Central memory CD8-positive, alpha-beta T cell (primary cell): Measurements from ENCODE around the gene SLC29A3.

Experiments
- ATAC-seq: fragments of 150-1000 bp; cut with Tn5 transposase; replicated peaks from 2 replicates; pipeline ENCODE4 v1.10.0; 2022; ENCODE audit warnings: mild to moderate bottlenecking, moderate FRiP score, moderate number of reproducible peaks; ENCODE audit not compliant: poor library complexity, severe bottlenecking; ENCODE audit errors: extremely low read depth
- DNase-seq, 2 donors: peaks; one replicate each; pipeline ENCODE4 v3.0.0; 2021; ENCODE audit warnings: low spot score in 2 of 2
- H3K27ac Mint-ChIP-seq: one replicate; pipeline ENCODE4 v1.8.0; 2022; ENCODE audit warnings: low read depth, mild to moderate bottlenecking, moderate library complexity, mixed read lengths
- H3K27me3 Mint-ChIP-seq: one replicate; pipeline ENCODE4 v1.8.0; 2022; ENCODE audit warnings: mixed read lengths
- H3K36me3 Mint-ChIP-seq: one replicate; pipeline ENCODE4 v1.8.0; 2022; ENCODE audit warnings: mild to moderate bottlenecking, moderate library complexity, mixed read lengths; ENCODE audit not compliant: insufficient read depth
- H3K4me1 Mint-ChIP-seq: one replicate; pipeline ENCODE4 v1.8.0; 2022; ENCODE audit warnings: mixed read lengths
- H3K4me3 Mint-ChIP-seq: one replicate; pipeline ENCODE4 v1.8.0; 2022; ENCODE audit warnings: mild to moderate bottlenecking, moderate library complexity, mixed read lengths
- H3K9me3 Mint-ChIP-seq: one replicate; pipeline ENCODE4 v1.8.0; 2022; ENCODE audit warnings: mixed read lengths

The SLC29A3 gene

DNA sequence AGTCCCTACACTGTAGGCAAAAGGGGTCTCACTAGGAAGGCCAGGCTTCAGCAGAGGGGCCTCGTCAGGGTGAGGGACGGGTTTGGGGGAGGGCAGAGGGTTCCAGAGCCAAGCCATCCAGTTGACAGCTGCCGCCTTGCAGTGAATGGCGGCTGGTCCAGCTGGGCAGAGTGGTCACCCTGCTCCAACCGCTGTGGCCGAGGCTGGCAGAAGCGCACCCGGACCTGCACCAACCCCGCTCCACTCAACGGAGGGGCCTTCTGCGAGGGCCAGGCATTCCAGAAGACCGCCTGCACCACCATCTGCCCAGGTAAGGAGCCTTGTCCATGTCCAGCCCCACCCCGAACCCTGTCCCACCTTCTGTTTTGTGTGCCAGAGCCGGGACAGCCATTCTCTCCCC, 31.6 kb upstream of the SLC29A3 start:
- Mint-ChIP-seq H3K9me3 (no peaks in the 10 kb centered on the region), H3K27ac (no peak overlapping the region), H3K4me3 (no peak overlapping the region), H3K36me3 (no peaks in the 10 kb centered on the region), H3K4me1 (no peaks in the 10 kb centered on the region), H3K27me3 (no peaks in the 10 kb centered on the region)
- ATAC-seq, result no peak
- DNase-seq, result no peak

GRCh38 chr10:71288461-71288860, 30.6 kb upstream of the SLC29A3 start:
- Mint-ChIP-seq H3K27me3 (no peaks in the 10 kb centered on the region), H3K4me1 (no peaks in the 10 kb centered on the region), H3K27ac (no peak overlapping the region), H3K36me3 (no peaks in the 10 kb centered on the region), H3K4me3 (no peak overlapping the region), H3K9me3 (no peaks in the 10 kb centered on the region)
- ATAC-seq (no peak), DNase-seq (no peak)

GRCh38 chr10:71289421-71290130, 29.5 kb upstream of the SLC29A3 start:
- H3K4me3 Mint-ChIP-seq, result no peak overlapping the region
- H3K9me3 Mint-ChIP-seq, result no peaks in the 10 kb centered on the region
- peaks cover 7% of the 10 kb centered on the region for H3K27me3 Mint-ChIP-seq
- no peaks in the 10 kb centered on the region for H3K36me3 Mint-ChIP-seq
- no peak overlapping the region for H3K27ac Mint-ChIP-seq
- ATAC-seq (no peak), DNase-seq (no peak)
- no peaks in the 10 kb centered on the region for H3K4me1 Mint-ChIP-seq

GRCh38 chr10:71290331-71290730, 28.7 kb upstream of the SLC29A3 start:
- H3K9me3 Mint-ChIP-seq, result no peaks in the 10 kb centered on the region
- DNase-seq (no peak), ATAC-seq (no peak)
- no peaks in the 10 kb centered on the region for H3K4me1 Mint-ChIP-seq
- no peak overlapping the region for H3K4me3 Mint-ChIP-seq
- peaks cover 7% of the 10 kb centered on the region for H3K27me3 Mint-ChIP-seq
- no peaks in the 10 kb centered on the region for H3K36me3 Mint-ChIP-seq
- H3K27ac Mint-ChIP-seq, result no peak overlapping the region

- no peak overlapping the region for H3K4me3 Mint-ChIP-seq
- H3K27me3 Mint-ChIP-seq, result peaks cover 7% of the 10 kb centered on the region
- H3K27ac Mint-ChIP-seq, result no peak overlapping the region
- no peaks in the 10 kb centered on the region for H3K9me3 Mint-ChIP-seq
- DNase-seq (no peak), ATAC-seq (no peak)
- no peaks in the 10 kb centered on the region for H3K36me3 Mint-ChIP-seq
- H3K4me1 Mint-ChIP-seq, result no peaks in the 10 kb centered on the region
These were observed 28.1 kb upstream of the SLC29A3 start for GRCh38 chr10:71290806-71291527.

DNA sequence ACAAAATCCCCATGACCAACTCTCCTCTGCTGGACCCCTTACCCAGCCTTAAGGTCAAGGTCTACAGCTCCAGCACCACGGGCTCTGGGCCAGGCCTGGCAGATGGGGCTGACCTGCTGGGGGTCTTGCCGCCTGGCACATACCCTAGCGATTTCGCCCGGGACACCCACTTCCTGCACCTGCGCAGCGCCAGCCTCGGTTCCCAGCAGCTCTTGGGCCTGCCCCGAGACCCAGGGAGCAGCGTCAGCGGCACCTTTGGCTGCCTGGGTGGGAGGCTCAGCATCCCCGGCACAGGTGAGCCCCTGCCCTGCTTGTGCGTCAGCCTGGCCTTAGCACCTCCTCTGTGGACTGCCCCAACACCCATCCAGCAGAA, 27.5 kb upstream of the SLC29A3 start:
- H3K9me3 Mint-ChIP-seq, result no peaks in the 10 kb centered on the region
- no peak overlapping the region for H3K4me3 Mint-ChIP-seq
- peaks cover 7% of the 10 kb centered on the region for H3K27me3 Mint-ChIP-seq
- H3K4me1 Mint-ChIP-seq, result no peaks in the 10 kb centered on the region
- no peak for ATAC-seq
- no peak for DNase-seq
- H3K36me3 Mint-ChIP-seq, result peaks cover 2% of the 10 kb centered on the region
- H3K27ac Mint-ChIP-seq, result no peak overlapping the region

DNA sequence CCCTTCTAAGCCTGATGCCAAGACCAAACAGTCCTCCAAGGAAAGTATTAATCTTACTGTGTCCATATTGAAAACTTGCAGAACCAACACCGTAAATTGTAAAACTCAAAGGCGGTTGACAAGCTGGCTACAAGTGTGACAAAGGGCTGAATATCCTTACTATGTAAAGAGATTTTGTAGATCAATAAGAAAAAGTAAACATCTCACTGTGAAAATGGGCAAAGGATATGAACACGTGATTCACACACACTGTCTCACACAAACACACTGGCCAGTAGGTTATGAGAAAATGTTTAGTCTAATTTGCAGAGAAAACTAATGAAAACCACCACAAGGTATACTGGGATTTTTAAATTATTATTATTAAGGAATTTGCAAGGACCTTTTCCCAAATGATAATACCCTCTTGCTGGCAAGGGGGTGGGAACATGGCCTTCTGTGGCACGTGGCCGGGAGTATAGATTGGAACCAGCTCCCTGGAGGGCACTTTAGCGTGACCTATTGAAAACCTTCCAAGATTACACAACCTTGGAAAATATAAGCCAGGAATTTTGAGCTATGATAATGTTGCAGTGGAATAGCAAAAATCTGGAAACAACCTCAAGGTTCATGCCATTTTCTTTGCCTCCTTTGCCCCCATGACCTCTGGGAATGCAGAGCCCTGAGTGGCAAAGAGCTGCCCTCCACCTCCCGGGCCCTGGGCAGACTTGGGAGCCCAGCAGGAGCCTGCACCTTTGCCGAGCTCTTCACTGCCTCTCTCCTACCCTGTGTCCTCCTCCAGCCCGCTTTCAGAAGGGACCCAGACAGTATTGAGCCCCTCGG, 26.2 kb upstream of the SLC29A3 start:
- Mint-ChIP-seq H3K27me3 (peaks cover 7% of the 10 kb centered on the region), H3K27ac (no peak overlapping the region), H3K4me3 (no peak overlapping the region), H3K36me3 (peaks cover 2% of the 10 kb centered on the region), H3K9me3 (no peaks in the 10 kb centered on the region), H3K4me1 (no peaks in the 10 kb centered on the region)
- ATAC-seq (no peak), DNase-seq (no peak)

GRCh38 chr10:71293446-71294084, 25.5 kb upstream of the SLC29A3 start:
- no peak for ATAC-seq
- DNase-seq, result no peak
- no peaks in the 10 kb centered on the region for H3K4me1 Mint-ChIP-seq
- H3K36me3 Mint-ChIP-seq, result peaks cover 2% of the 10 kb centered on the region
- H3K9me3 Mint-ChIP-seq, result no peaks in the 10 kb centered on the region
- H3K27me3 Mint-ChIP-seq, result peaks cover 7% of the 10 kb centered on the region
- no peak overlapping the region for H3K27ac Mint-ChIP-seq
- no peak overlapping the region for H3K4me3 Mint-ChIP-seq

GRCh38 chr10:71294091-71294561, 24.9 kb upstream of the SLC29A3 start:
- ATAC-seq, result no peak
- Mint-ChIP-seq H3K36me3 (peaks cover 2% of the 10 kb centered on the region), H3K27me3 (peaks cover 8% of the 10 kb centered on the region), H3K9me3 (no peaks in the 10 kb centered on the region), H3K4me1 (no peaks in the 10 kb centered on the region), H3K27ac (no peak overlapping the region), H3K4me3 (no peak overlapping the region)
- DNase-seq, result no peak

GRCh38 chr10:71294856-71295255, 24.2 kb upstream of the SLC29A3 start:
- no peak for DNase-seq
- H3K36me3 Mint-ChIP-seq, result peaks cover 2% of the 10 kb centered on the region
- H3K4me3 Mint-ChIP-seq, result no peak overlapping the region
- no peaks in the 10 kb centered on the region for H3K9me3 Mint-ChIP-seq
- ATAC-seq, result no peak
- no peak overlapping the region for H3K27ac Mint-ChIP-seq
- peaks cover 16% of the 10 kb centered on the region for H3K27me3 Mint-ChIP-seq
- no peaks in the 10 kb centered on the region for H3K4me1 Mint-ChIP-seq

GRCh38 chr10:71295641-71296040, 23.4 kb upstream of the SLC29A3 start:
- Mint-ChIP-seq H3K4me3 (no peak overlapping the region), H3K36me3 (peaks cover 2% of the 10 kb centered on the region), H3K4me1 (no peaks in the 10 kb centered on the region), H3K9me3 (no peaks in the 10 kb centered on the region), H3K27ac (no peak overlapping the region), H3K27me3 (peaks cover 20% of the 10 kb centered on the region)
- ATAC-seq (no peak), DNase-seq (no peak)

GRCh38 chr10:71296086-71296485, 23.0 kb upstream of the SLC29A3 start:
- H3K4me1 Mint-ChIP-seq, result no peaks in the 10 kb centered on the region
- peaks cover 20% of the 10 kb centered on the region for H3K27me3 Mint-ChIP-seq
- no peak overlapping the region for H3K27ac Mint-ChIP-seq
- H3K36me3 Mint-ChIP-seq, result peaks cover 2% of the 10 kb centered on the region
- no peak for DNase-seq
- no peak overlapping the region for H3K4me3 Mint-ChIP-seq
- ATAC-seq, result no peak
- H3K9me3 Mint-ChIP-seq, result no peaks in the 10 kb centered on the region
